Panc1 (cell line): Measurements from ENCODE around the gene WNT1. TPM values are rescaled to one million over a fixed set of nuclear protein-coding genes. Genes with fewer than 3 reads are reported as not detected.

Experiments used
- ATAC-seq: fragments of 200-7000 bp; cut with Tn5 transposase; 2 replicates; pipeline ENCODE4 v1.9.1; 2020; ENCODE audit warnings: mild to moderate bottlenecking, moderate library complexity
- BruUV-seq: library from RNA; stranded (reverse); fragments of 400-500 nt; replicated peaks from 2 replicates; lab custom pipeline; 2021; lab: Mats Ljungman, UMichigan
- CTCF ChIA-PET: fragments of 300-600 bp; sonication (Branson Sonifier 250); formaldehyde crosslinking; loops from one replicate; lab custom pipeline; 2022; ENCODE audit warnings: antibody characterized with exemption; lab: Charles Lee
- POLR2A ChIA-PET: fragments of 300-600 bp; sonication (Branson Sonifier 250); formaldehyde crosslinking; loops from one replicate; lab custom pipeline; 2022; ENCODE audit warnings: antibody characterized with exemption; lab: Charles Lee
- DNase-seq: peaks from one replicate; pipeline ENCODE4 v3.0.0-alpha.2; 2010; ENCODE audit warnings: low read depth, low spot score
- H3K27ac ChIP-seq: 2 replicates; pipeline ENCODE4 v1.5.1; 2011; ENCODE audit warnings: mild to moderate bottlenecking, low read length, inconsistent platforms
- H3K27me3 ChIP-seq: fragments of 200-500 bp; sonication (Bioruptor generic); 2 replicates; pipeline ENCODE4 v1.6.0; 2014; ENCODE audit warnings: low read length, inconsistent platforms; ENCODE audit not compliant: control insufficient read depth, insufficient read depth
- H3K36me3 ChIP-seq: fragments of 200-500 bp; sonication (Bioruptor generic); 2 replicates; pipeline ENCODE4 v1.5.1; 2014; ENCODE audit warnings: inconsistent platforms, mild to moderate bottlenecking, low read length, moderate library complexity; ENCODE audit not compliant: control insufficient read depth, insufficient read depth
- H3K4me1 ChIP-seq: 2 replicates; pipeline ENCODE4 v1.5.1; 2011; ENCODE audit warnings: inconsistent platforms, mild to moderate bottlenecking, low read length, moderate library complexity; ENCODE audit not compliant: control insufficient read depth, insufficient read depth
- H3K4me3 ChIP-seq, 2 experiments: 2 replicates each; pipeline ENCODE4 v1.5.1; 2011 to 2012; ENCODE audit warnings: low read depth in 2 of 2, low read length in 2 of 2, mild to moderate bottlenecking in 2 of 2, inconsistent platforms in 1 of 2, moderate library complexity in 1 of 2
- H3K9me3 ChIP-seq: fragments of 200-500 bp; sonication (Bioruptor generic); 2 replicates; pipeline ENCODE4 v1.5.1; 2014; ENCODE audit warnings: low read depth, mild to moderate bottlenecking, inconsistent platforms, low read length, moderate library complexity; ENCODE audit not compliant: control insufficient read depth, insufficient read depth
- CTCF ChIP-seq: fragments of 450-650 bp; IDR thresholded peaks from 2 replicates; pipeline ENCODE4 v1.5.1; 2017; ENCODE audit warnings: mild to moderate bottlenecking
- POLR2AphosphoS5 ChIP-seq: IDR thresholded peaks from 2 replicates; pipeline ENCODE4 v1.6.1; 2012; ENCODE audit warnings: mild to moderate bottlenecking, low read depth, low read length, moderate library complexity
- REST ChIP-seq, 2 experiments: IDR thresholded peaks; 2 replicates each; pipeline ENCODE4 v1.6.1; 2011 to 2012; ENCODE audit warnings: low read depth in 2 of 2, control low read depth in 1 of 2, low read length in 1 of 2, mild to moderate bottlenecking in 1 of 2, moderate library complexity in 1 of 2; ENCODE audit not compliant: insufficient read depth in 1 of 2
- SIN3A ChIP-seq: IDR thresholded peaks from 2 replicates; pipeline ENCODE4 v1.6.1; 2012; ENCODE audit warnings: low read depth, mild to moderate bottlenecking, low read length, moderate library complexity, borderline replicate concordance; ENCODE audit not compliant: insufficient read depth
- TCF7L2 ChIP-seq: IDR thresholded peaks from 2 replicates; pipeline ENCODE4 v1.6.1; 2011; ENCODE audit warnings: mild to moderate bottlenecking, low read depth, low read length, inconsistent platforms
- in situ Hi-C: cut with HindIII; loops from 2 replicates; pipeline ENCODE4 v1.10.0; 2016; ENCODE audit warnings: low sequenced_read_pairs, low pct_unique_long_range_greater_than_20kb
- intact Hi-C: fragments of 100-400 bp; cut with micrococcal nuclease; formaldehyde crosslinking; loops from one replicate; pipeline ENCODE4 v1.10.0; 2022; ENCODE audit not compliant: unreplicated experiment
- total RNA-seq: library from RNA; stranded (reverse); gene quantifications from one replicate; pipeline ENCODE4 v1.2.1, GENCODE V29; 2021; ENCODE audit not compliant: unreplicated experiment

The WNT1 gene
- total RNA-seq, 1 experiment from 2014 or later = not detected

GRCh38 chr12:49024543-49024942 is 46.4 kb downstream of the WNT1 start:
- Histone ChIP-seq H3K36me3 (peaks cover 41% of the 10 kb centered on the region), H3K4me3 (no peak overlapping the region), H3K27ac (no peak overlapping the region), H3K27me3 (no peaks in the 10 kb centered on the region), H3K9me3 (no peaks in the 10 kb centered on the region), H3K4me1 (peaks cover 7% of the 10 kb centered on the region)
- no peak for TF ChIP-seq TCF7L2
- TF ChIP-seq POLR2AphosphoS5 = no peak
- no peak for TF ChIP-seq REST (IDR thresholded peaks at IDR 0.05; ENCODE audit: insufficient read depth in 1 of 2, low read depth in 2 of 2, low read length in 1 of 2)
- TF ChIP-seq SIN3A = no peak
- no peak for TF ChIP-seq CTCF
- DNase-seq = no peak
- CTCF ChIA-PET = no interaction called here
- ATAC-seq = no peak
- POLR2A ChIA-PET = no interaction called here
- BruUV-seq = no TSS peak
- intact Hi-C loops (no loop called here), in situ Hi-C loops (no loop called here)

GRCh38 chr12:49025463-49025862 is 47.3 kb downstream of the WNT1 start:
- intact Hi-C loops (no loop called here), in situ Hi-C loops (no loop called here)
- Histone ChIP-seq H3K4me1 (0 out of 2 replicates have a peak, but pooled peaks cover 2% of the 10 kb centered on the region), H3K36me3 (peaks cover 41% of the 10 kb centered on the region), H3K4me3 (no peak overlapping the region), H3K9me3 (no peaks in the 10 kb centered on the region), H3K27me3 (no peaks in the 10 kb centered on the region), H3K27ac (no peak overlapping the region)
- ChIA-PET POLR2A (no interaction called here), CTCF (no interaction called here)
- TF ChIP-seq CTCF (no peak), POLR2AphosphoS5 (no peak), TCF7L2 (no peak), SIN3A (no peak), REST (IDR thresholded peaks at IDR 0.05; ENCODE audit: insufficient read depth in 1 of 2, low read depth in 2 of 2, low read length in 1 of 2) (no peak)
- no peak for ATAC-seq
- no TSS peak for BruUV-seq
- no peak for DNase-seq
